DMS79 (cell line): ENCODE measurements around the gene CASP8.
"Not testable (repeated sequence)": the region's sequence is repeated elsewhere in the genome, so short reads cannot be mapped to it uniquely, and the experiment has no call there.

ENCODE experiments used
- DNase-seq: peaks from one replicate; lab custom pipeline; 2025; lab: John Stamatoyannopoulos, UW

CASP8 gene

GRCh38 chr2:201260302-201260800, at the start of gene CASP8:
TSS of gene CASP8 (plus strand) at chr2:201260536. CDS start at chr2:201266487, 5,951 bp downstream.
- no peak for DNase-seq

- DNase-seq: no peak
Observed at GRCh38 chr2:201215963-201216362, 44.4 kb upstream of the CASP8 start.

GRCh38 chr2:201216918-201217317, 43.4 kb upstream of the CASP8 start:
- no peak for DNase-seq

GRCh38 chr2:201218780-201219179, 41.6 kb upstream of the CASP8 start:
- DNase-seq: no peak

GRCh38 chr2:201219328-201220096, 40.8 kb upstream of the CASP8 start:
- DNase-seq: no peak

- no peak for DNase-seq
Observed at GRCh38 chr2:201220102-201220570, 40.2 kb upstream of the CASP8 start.

- no peak for DNase-seq
Observed at GRCh38 chr2:201223089-201224073, 37.0 kb upstream of the CASP8 start.

- DNase-seq: no peak
Observed at GRCh38 chr2:201228271-201228911, 31.9 kb upstream of the CASP8 start.

GRCh38 chr2:201228912-201229290, 31.4 kb upstream of the CASP8 start:
- DNase-seq: no peak

GRCh38 chr2:201231781-201232466, 28.4 kb upstream of the CASP8 start:
- peak; percentile 97 for DNase-seq

GRCh38 chr2:201232467-201232815, 27.9 kb upstream of the CASP8 start:
- DNase-seq: no peak

- DNase-seq: peak; percentile 90
Observed at GRCh38 chr2:201233192-201233811, 27.0 kb upstream of the CASP8 start.

GRCh38 chr2:201233812-201234662, 26.3 kb upstream of the CASP8 start:
- DNase-seq: no peak

- no peak for DNase-seq
Observed at GRCh38 chr2:201234663-201235135, 25.6 kb upstream of the CASP8 start.

- DNase-seq: no peak
Observed at GRCh38 chr2:201235860-201236811, 24.2 kb upstream of the CASP8 start.

GRCh38 chr2:201237486-201238123, 22.7 kb upstream of the CASP8 start:
- DNase-seq: no peak

- DNase-seq: not testable (repeated sequence)
Observed at GRCh38 chr2:201239167-201239935, 21.0 kb upstream of the CASP8 start.
